GM18502 (cell line): ENCODE measurements around the gene RTN4RL1.
"Not testable (repeated sequence)": the region's sequence is repeated elsewhere in the genome, so short reads cannot be mapped to it uniquely, and the experiment has no call there.

Experiments used
- ATAC-seq: cut with Tn5 transposase; IDR thresholded peaks from one replicate; pipeline ENCODE4 v1.9.1; 2021; ENCODE audit warnings: mild to moderate bottlenecking; ENCODE audit not compliant: unreplicated experiment, poor library complexity

The RTN4RL1 gene

DNA sequence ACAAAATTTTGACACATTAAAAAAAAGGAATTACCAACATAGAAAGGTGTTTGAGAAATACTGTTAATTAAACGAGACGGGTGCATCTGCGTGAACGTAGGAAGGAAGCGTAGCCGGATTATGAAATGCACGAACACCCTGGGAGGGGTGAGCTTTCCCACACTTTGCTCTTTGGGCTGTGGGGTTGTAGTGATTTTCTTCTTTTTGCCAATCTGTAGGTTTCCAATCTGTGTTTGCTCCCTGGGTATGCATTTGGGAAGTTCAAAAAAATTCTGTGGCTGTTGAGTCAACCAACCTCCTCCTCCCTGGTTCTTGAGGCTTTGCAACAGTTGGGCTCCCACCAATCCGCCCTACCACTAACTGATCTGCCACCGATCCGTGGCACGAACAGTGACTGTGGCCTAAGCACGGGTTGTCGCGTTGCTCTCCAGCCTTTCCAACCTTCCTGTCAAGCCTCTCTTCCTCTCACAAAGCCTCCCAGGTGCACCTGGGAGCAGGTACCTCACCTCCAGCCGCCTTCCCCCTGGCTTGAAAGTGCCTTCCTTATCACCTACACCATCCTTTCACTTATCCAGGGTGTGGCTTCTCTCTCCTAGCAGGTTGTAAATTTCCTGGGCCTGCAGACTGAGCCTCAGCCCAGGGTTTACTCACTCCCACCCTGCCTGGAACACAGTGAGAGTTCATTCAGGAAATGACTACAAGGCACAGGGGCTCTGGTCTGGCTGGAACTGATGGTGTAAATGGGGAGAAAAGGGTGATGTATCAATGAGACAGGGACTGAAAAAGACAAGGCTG is 16.6 kb downstream of the RTN4RL1 start:
- no peak for ATAC-seq

DNA sequence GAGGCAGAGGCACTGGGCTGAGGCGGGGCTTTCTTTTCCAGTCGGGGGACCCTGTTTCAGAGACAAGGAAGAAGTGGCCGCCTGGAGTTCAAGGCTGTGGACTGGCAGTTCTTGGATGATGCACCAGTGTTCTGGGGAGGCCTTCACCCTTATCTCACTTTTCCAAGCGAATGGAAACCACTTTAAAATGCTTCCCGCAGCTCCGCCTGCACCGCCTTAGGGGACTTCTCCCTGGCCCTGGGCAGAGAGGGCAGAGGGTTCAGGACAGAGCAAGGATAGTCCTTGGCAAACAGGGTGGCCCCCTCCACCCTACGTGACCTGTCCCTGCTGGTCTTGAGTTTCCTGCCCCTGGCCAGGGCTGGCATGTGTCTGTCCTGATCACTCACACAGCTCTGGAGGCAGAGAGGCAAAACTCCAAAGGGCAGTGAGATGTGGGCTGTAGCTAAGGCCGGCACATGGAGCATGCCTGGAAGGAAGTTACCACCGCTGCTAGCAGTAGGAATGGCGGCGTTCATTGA is 20.6 kb downstream of the RTN4RL1 start:
- ATAC-seq = no peak

DNA sequence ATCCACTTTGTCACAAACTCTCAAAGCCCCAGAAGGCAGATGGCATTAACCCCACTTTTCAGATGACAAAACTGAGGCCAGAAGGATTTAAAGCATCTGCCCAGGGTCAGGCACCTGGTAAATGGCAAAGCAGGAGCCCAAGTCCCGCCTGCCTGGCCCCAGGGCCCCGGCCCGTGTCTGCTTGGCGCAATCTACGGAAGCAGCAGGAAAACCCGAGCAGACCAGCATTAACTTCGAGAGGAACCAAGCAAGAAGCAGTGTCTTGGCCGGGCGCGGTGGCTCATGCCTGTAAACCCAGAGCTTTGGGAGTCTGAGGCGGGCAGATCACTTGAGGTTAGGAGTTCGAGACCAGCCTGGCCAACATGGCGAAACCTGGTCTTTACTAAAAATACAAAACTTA is 21.6 kb downstream of the RTN4RL1 start:
- ATAC-seq = no peak

DNA sequence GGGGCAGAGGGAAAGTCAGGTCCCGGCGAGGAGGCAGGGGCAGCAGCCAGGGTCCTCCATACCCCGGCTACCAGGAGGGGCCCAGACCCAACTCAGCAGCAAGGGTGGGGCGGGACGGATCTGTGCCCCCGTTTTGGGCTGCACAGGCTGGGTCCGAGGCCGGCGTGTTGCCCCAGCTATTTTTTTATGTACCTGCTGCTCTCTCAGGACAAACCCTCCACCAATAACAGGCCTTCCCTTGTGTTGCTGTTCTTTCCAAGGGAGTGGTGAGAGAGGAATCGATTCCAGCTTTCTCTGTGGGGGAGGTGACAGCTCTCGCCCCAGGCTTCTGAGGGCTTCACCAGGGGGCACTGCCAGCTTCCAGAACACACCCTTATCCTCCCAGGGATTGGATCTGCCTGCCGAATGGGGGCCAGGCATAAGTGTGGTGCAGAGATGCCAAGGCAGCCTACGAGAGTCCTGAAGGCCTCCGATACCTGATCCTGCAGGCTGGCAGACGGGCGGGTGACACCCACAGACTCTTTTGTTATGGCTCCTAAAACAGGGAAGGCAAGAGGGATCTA is 22.3 kb downstream of the RTN4RL1 start:
- ATAC-seq = no peak

DNA sequence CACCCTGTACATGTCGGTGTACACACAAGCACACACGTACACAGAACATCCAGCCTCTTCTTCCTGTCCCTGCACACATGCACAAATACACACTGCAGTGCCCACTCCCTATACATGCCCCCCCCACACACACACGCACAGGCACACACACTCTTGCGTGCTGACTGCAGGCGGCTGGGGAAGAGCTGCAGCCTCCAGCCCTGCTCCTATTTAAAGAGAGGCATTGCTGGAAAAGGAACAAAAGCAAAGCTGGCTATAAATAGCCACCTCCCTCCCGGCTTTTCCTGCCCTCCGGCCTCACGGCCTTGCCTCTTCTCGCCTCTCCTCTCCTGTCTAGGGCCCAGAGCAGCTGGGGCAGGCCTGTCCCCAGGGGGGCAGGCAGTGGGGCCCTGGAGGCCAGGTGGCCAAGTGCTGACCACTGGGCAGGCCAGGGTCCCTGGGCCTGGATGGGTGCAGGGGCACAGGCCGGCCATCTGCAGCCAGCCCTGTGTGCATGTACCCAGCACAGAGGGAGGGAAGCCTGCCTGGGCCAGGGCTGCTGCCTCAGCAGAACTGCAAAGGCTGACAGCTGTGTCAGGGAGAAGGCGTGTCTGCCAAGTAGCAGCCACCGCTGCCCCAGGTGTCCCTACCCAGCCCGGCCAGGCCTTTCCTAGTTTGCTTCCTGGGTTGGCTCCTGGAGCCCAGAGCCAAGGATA is 25.4 kb downstream of the RTN4RL1 start:
- ATAC-seq = no peak

DNA sequence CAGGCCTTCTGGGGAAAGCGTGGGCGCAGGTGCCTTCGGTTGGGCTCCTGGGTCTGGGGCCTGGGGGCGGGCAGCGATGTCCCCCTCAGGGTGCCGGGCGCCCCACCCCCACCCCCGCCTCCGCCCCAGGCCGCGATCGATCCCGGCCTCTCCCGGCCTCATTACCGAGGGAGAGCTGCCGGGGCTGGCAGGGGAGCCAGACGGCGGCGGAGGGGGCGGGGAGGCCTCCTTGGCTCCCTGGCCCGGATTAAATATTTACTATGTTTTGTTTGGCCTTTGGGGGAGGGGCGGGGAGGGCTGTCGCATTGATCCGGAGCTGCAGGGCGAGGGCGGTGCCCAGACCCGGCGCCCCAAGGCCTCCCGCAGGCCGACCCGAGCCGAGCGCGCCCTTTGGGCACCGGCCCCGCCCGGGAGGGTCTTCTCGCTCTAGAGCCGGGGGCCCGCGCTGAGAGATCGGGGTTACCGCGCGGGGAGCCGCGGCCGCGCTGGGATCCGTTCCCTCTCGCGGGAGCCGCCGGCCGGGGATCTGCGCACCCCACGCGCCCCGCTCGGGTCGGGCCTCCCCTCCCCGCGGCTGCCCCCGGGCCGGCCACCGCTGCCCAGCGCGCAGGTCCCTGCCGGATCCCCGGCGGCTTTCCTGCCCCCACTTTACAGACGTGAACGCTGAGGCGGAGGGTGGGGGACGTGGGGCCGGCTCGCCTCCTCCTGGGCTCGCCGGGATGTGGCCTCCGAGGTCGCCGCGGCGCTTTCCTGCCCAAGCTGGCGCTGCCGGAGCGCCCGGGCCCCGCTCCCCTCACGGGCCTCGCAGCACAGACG is 27.0 kb downstream of the RTN4RL1 start:
- no peak for ATAC-seq

DNA sequence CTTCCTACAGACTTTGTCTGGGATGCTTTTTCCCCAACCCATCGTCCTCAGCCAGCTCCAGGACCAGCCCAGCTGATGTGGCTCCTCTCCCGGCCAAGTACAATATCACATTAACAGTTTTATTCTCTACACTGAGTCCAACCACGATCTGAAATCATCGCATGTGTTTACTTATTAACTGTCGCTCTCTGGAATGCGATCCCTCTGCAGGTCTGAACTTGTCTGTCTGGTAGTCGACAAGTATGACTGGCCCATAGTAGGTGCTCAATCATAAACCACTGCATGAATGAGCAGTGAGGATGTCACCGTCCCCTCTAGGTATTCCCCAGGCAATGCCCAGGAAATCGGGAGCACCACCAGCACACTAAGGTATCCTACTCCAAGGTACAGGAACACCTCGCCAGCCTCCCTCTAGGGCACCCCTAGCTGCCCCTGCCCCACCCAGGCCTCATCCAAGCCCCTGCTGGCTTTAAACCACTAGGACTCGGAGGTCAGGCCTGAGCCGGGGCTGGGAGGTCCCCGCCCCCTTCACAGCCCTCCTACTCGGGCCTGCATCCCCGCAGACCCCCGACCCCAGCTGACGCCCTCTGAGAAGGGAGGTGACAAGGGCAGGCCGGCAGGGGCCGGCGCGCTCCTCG is 27.7 kb downstream of the RTN4RL1 start:
- ATAC-seq = no peak

DNA sequence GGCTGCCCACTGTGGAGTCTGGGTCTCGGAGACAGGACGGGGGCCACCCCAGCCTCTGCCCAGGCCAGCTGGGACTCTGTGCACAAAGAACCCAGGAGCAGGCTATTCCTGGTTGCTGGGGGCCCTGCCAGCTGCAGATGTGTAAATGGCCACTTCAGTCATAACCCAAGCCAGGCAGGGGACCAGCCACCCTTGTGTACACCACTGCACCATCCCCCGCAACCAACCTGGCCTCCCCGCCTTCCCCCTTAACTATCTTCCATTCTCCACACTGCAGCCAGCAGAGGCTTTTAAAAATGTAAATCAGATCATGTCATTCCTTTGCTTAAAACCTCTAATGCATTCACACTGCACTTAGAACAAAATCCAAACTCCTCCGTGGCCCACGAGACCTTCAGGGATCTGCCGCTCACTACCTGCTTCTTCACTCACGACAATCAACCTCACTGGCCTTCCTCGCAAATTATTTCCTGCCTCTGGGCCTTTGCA is 28.3 kb downstream of the RTN4RL1 start:
- no peak for ATAC-seq

DNA sequence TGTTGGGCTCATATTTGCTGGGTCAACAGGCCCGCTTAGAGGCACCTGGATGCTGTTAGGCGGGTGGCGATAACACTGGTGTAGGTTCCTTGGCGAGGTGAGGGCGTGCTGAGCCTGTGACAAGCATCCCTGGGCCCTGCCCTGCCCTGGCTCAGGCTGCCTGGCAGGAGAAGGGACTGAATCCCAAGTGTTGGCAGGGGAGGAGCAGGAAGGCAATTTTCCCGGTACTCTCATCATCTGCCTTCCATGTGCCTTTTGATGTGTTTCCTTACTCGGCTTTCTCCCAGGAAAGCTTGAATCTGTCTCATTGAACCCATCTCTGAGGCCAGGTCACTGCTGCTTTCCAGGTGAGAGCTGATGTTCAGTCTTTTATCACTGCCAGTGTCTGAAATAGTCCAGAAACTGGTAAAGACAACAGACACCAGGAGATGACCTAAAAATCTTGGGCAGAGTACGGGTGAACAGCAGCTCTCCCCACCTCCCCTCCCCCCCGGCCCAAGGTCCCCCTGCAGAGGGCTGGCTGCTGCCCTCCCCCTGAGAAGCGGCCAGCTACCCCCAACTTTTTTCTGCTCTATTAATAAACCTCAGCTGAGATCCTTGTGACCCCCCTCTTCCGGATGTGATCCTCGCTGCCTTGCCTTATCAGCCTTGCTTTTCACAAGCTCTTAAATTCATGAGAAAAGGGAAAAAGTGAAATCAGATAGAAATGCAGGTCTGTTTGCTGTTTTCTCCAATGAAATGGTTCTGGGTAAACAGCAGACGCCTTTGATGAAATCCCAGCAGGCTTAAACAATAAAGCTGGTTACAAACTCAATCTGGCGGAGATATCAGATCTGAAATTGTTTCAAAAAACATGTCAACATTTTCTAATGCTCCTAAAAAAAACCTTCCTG is 29.0 kb downstream of the RTN4RL1 start:
- no peak for ATAC-seq

DNA sequence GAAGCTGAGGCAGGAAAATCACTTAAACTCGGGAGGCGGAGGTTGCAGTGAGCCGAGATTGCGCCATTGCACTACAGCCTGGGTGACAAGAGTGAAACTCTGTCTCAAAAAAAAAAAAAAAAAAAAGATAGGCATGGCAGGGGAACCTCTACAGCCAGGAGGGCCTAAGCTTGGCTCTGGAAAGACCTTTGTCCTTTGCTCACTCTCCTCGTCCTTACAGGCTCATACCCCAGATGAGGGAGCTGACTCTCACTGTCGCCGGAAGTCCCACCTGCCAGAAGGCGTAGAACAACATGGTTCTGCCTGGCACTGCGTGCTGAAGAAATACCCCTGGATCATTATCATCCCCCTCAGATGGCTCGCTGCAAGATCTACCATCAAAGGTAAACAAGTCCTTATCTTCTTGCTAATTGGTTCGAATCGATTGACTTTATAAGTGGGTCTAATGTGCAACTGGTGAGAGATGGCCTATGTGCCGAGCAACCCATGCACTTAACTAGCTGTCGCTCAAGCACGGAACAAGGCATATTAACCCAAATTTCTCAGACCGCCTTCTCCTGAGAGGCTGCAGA is 29.7 kb downstream of the RTN4RL1 start:
- ATAC-seq = no peak

DNA sequence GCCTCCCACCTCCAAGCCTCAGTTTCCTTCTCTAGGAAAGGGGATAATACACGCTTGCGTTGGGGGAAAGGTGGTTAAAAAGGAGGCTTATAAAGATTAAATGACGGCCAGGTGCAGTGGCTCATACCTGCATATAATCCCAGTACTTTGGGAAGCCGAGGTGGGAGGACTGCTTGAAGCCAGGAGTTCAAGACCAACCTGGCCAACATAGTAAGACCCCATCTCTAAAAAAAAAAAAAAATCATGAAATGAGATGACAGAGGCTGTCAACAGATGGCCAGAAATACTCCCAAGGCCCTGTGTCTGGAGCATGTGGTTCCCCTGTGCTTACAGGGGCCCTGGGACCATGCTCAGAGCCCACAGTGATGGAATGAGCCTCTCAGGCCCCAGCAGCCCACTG is 30.4 kb downstream of the RTN4RL1 start:
- ATAC-seq = no peak

DNA sequence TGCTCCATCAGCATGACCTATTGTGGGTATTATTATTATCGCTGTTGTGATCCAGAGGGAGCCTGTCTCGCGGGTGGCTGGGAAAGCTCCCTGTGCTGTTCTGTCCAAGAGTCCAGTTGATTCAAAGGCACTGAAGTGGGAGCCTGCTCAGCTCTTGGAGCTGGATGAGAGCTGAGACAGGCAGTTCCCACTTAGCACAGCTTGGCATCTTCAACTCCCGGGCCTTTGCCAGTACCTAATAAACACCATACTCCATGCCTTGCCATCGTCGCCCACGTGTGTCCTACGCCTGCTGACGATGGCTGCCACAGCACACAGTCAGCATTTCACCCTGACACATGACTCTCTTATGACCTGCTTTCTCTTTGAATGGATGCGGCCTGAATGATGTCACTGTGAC is 32.6 kb downstream of the RTN4RL1 start:
- no peak for ATAC-seq

DNA sequence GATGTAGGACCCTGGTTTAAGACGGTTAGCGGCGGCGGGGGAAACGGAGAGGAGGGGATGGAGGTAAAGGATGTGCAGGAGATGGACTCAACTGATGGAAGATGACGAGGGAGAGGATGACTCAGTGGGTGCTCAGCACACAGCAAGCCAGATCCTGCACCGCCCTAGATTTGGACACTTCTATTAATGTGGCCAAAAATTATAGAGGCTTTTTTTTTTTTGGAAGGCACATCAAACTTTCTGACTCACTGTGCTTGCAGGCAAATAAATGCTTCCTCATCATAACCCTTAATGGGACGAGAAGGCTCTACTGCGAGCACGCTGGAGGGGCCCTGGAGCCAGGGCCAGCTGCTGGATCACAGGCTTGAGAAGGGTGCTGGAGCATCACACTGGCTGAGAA is 36.0 kb downstream of the RTN4RL1 start:
- ATAC-seq = no peak

DNA sequence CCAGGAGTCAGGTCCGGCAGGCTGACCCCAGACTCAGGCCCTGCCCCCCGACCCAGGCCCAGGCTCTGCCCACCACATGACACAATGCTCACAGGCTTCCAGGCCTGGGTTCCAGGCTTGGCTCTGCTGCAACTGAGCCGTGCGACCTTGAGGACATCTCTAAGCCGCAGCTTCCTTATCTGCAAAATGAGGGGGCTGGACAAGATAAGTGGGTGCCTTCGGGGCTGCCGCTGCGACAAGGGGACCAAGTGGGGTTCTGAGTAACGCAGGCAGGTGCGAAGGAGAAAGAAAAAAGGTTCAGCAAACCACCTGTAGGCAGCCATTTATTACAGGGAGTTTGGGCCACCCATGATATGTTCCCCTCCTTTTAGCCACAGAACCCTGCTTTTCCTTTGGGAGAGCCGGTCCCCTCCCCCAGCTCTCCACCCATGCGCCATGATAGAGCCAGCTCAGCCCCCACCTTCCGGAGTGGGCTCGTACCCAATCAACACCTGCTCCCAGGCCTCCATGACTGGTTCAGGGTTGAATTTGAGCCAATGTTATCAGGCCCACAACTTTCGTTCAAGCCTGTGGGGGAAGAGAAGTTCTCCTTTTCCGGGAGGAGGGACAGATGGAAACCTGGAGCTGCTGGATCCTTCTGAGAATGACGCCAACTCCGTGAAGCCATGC is 38.2 kb downstream of the RTN4RL1 start:
- ATAC-seq = no peak

DNA sequence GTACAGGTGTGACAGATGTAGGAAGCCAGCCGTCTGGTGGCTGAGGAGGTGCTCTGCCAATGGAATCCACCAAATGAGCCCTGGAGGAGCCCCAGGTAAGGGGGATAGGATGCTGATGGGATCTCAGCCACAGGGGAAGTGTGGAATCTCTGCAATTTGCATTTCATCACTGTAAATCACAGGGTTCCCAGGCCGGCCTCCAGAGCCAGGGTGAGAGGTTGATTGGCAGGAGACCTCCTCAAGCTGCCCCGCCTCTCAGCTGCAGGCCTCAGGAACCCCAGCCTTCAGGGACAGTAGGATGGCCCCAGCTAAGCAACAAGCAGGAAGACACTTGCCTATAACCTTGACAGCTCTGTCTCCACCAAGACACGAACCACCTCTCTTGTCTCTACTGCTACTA is 39.4 kb downstream of the RTN4RL1 start:
- ATAC-seq = no peak

DNA sequence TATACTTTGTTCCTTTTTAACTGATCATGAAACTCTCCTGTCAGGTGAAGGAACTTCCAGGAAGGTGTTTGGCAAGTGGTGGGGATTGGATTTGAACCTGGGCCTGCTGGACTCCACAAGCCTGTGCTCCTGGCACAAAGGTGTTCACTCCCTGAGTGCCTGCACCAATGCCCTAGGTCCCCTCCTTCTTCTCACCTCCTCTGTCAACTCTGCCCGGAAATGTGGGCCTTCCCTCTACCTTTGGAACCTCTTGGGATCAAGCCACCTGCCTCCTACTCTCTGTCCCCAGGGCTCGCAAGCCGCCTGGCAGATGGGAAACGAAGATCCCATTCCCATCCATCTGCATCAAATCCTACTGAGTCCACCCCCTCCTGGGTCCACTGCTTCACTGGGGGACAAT is 40.0 kb downstream of the RTN4RL1 start:
- no peak for ATAC-seq

DNA sequence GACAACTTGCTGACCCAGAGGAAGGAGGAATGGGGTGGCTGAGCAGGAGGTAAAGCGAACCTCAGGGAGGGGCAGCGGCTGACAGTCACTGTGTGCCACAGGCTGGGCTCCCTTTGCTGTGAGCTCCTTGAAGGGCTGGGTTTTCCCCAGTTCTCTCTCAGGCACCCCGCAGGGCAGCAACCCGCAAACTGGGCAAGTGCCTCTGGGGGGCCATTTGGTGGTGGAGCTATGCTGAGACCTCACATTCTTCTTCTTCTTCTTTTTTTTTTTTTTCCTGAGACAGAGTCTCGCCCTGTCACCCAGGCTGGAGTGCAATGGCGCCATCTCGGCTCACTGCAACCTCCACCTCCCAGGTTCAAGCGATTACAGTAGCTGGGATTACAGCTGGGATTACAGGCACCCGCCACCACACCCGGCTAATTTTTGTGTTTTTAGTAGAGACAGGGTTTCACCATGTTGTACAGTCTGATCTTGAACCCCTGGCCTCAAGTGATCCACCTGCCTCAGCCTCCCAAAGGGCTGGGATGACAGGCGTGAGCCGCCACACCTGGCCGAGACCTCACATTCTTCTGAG is 42.3 kb downstream of the RTN4RL1 start:
- ATAC-seq = not testable (repeated sequence)
